PC-9 (cell line): ENCODE measurements around the gene RNF168. TPM values are rescaled to one million over a fixed set of nuclear protein-coding genes. Genes with fewer than 3 reads are reported as not detected.

ENCODE experiments used
- BruUV-seq: library from RNA; stranded (reverse); fragments of 400-500 nt; replicated peaks from 2 replicates; lab custom pipeline; 2021; lab: Mats Ljungman, UMichigan
- CTCF ChIA-PET: fragments of 300-600 bp; sonication (Branson Sonifier 250); formaldehyde crosslinking; loops from one replicate; lab custom pipeline; 2022; ENCODE audit warnings: antibody characterized with exemption; lab: Charles Lee
- POLR2A ChIA-PET: fragments of 300-600 bp; sonication (Branson Sonifier 250); formaldehyde crosslinking; loops from one replicate; lab custom pipeline; 2022; ENCODE audit warnings: antibody characterized with exemption; ENCODE audit not compliant: unreplicated experiment; lab: Charles Lee
- DNase-seq, 2 experiments: peaks; one replicate each; pipeline versions ENCODE4 v3.0.0 to v3.0.0-alpha.2; 2015 to 2022; ENCODE audit warnings: mixed read lengths in 1 of 2
- H2AFZ ChIP-seq: fragments of 200-600 bp; sonication (generic); 2 replicates; pipeline ENCODE4 v1.8.1; 2017; ENCODE audit warnings: antibody characterized with exemption
- H3F3A ChIP-seq: fragments of 200-600 bp; sonication (generic); 2 replicates; pipeline ENCODE4 v1.8.1; 2017; ENCODE audit warnings: antibody characterized with exemption, mild to moderate bottlenecking, low read depth; ENCODE audit not compliant: insufficient read depth
- H3K27ac ChIP-seq: fragments of 200-600 bp; sonication (generic); 2 replicates; pipeline ENCODE4 v1.6.1; 2016; ENCODE audit warnings: mixed run types
- H3K27me3 ChIP-seq: fragments of 200-600 bp; sonication (generic); 2 replicates; pipeline ENCODE4 v1.6.1; 2016; ENCODE audit warnings: low read depth, mixed run types; ENCODE audit not compliant: insufficient read depth
- H3K36me3 ChIP-seq: fragments of 200-600 bp; sonication (generic); 2 replicates; pipeline ENCODE4 v1.6.1; 2016; ENCODE audit warnings: low read depth, mixed run types
- H3K4me1 ChIP-seq: fragments of 200-600 bp; sonication (generic); replicated peaks from 2 replicates; pipeline ENCODE4 v1.6.1; 2016; ENCODE audit warnings: mixed run types; ENCODE audit not compliant: insufficient read depth
- H3K4me2 ChIP-seq: fragments of 200-600 bp; sonication (generic); 2 replicates; pipeline ENCODE4 v1.6.1; 2017; ENCODE audit warnings: mixed run types
- H3K4me3 ChIP-seq: fragments of 200-600 bp; sonication (generic); 2 replicates; pipeline ENCODE4 v1.6.1; 2016; ENCODE audit warnings: mixed run types
- H3K79me2 ChIP-seq: fragments of 200-600 bp; sonication (generic); 2 replicates; pipeline ENCODE4 v1.6.1; 2017; ENCODE audit warnings: low read depth, mixed run types
- H3K9me2 ChIP-seq: fragments of 200-600 bp; sonication (generic); 2 replicates; pipeline ENCODE4 v1.8.1; 2017; ENCODE audit warnings: mild to moderate bottlenecking; ENCODE audit not compliant: insufficient read depth
- H3K9me3 ChIP-seq: fragments of 200-600 bp; sonication (generic); 2 replicates; pipeline ENCODE4 v1.8.1; 2016; ENCODE audit warnings: low read depth; ENCODE audit not compliant: insufficient read depth
- H4K20me1 ChIP-seq: fragments of 200-600 bp; sonication (generic); 2 replicates; pipeline ENCODE4 v1.8.1; 2017; ENCODE audit not compliant: insufficient read depth
- CTCF ChIP-seq: fragments of 200-600 bp; sonication (generic); conservative IDR thresholded peaks from 2 replicates; pipeline ENCODE4 v1.6.1; 2017; ENCODE audit warnings: mixed run types, antibody characterized with exemption, mild to moderate bottlenecking, moderate library complexity
- EZH2 ChIP-seq: fragments of 200-600 bp; sonication (generic); IDR thresholded peaks from 2 replicates; pipeline ENCODE4 v1.8.0; 2017; ENCODE audit warnings: antibody characterized with exemption, low read depth
- intact Hi-C: fragments of 100-400 bp; cut with micrococcal nuclease; formaldehyde crosslinking; loops from one replicate; pipeline ENCODE4 v1.10.0; 2022; ENCODE audit not compliant: unreplicated experiment
- total RNA-seq: library from RNA; stranded (reverse); gene quantifications from 2 replicates; pipeline ENCODE4 v1.2.3, GENCODE V29; 2021

RNF168 gene
- total RNA-seq, 1 experiment from 2014 or later = 60.6 TPM

GRCh38 chr3:196547067-196547466, 43.5 kb upstream of the RNF168 start:
- H3K9me2 ChIP-seq = no peaks in the 10 kb centered on the region
- H3F3A ChIP-seq = no peaks in the 10 kb centered on the region
- no peak overlapping the region for H2AFZ ChIP-seq
- peaks cover 12% of the 10 kb centered on the region for H3K9me3 ChIP-seq
- H3K4me2 ChIP-seq = no peak overlapping the region
- no peaks in the 10 kb centered on the region for H3K27me3 ChIP-seq
- no peaks in the 10 kb centered on the region for H3K4me1 ChIP-seq
- H3K36me3 ChIP-seq = no peaks in the 10 kb centered on the region
- ChIA-PET POLR2A (no interaction called here), CTCF (no interaction called here)
- no peak overlapping the region for H3K27ac ChIP-seq
- no peaks in the 10 kb centered on the region for H4K20me1 ChIP-seq
- no peak for DNase-seq
- BruUV-seq = no TSS peak
- intact Hi-C loops = no loop called here
- no peak overlapping the region for H3K4me3 ChIP-seq
- H3K79me2 ChIP-seq = no peaks in the 10 kb centered on the region
- no peak for TF ChIP-seq CTCF
- no peak for TF ChIP-seq EZH2

- no peaks in the 10 kb centered on the region for H3K27me3 ChIP-seq
- no peaks in the 10 kb centered on the region for H3F3A ChIP-seq
- H4K20me1 ChIP-seq = no peaks in the 10 kb centered on the region
- H3K27ac ChIP-seq = no peak overlapping the region
- no peak overlapping the region for H3K4me3 ChIP-seq
- no peak overlapping the region for H2AFZ ChIP-seq
- no peak for TF ChIP-seq CTCF
- no peak for TF ChIP-seq EZH2
- H3K9me3 ChIP-seq = peaks cover 12% of the 10 kb centered on the region
- POLR2A ChIA-PET = no interaction called here
- H3K79me2 ChIP-seq = no peaks in the 10 kb centered on the region
- intact Hi-C loops = no loop called here
- no peaks in the 10 kb centered on the region for H3K36me3 ChIP-seq
- DNase-seq = no peak
- H3K9me2 ChIP-seq = no peaks in the 10 kb centered on the region
- no TSS peak for BruUV-seq
- CTCF ChIA-PET = no interaction called here
- no peak overlapping the region for H3K4me2 ChIP-seq
- H3K4me1 ChIP-seq = no peaks in the 10 kb centered on the region
These were observed 43.0 kb upstream of the RNF168 start for GRCh38 chr3:196546537-196546936.

- H3K79me2 ChIP-seq = no peaks in the 10 kb centered on the region
- no peaks in the 10 kb centered on the region for H3K27me3 ChIP-seq
- H3F3A ChIP-seq = 0 out of 2 replicates have a peak, but pooled peaks cover under 1% of the 10 kb centered on the region
- no peaks in the 10 kb centered on the region for H3K9me2 ChIP-seq
- no peak for TF ChIP-seq EZH2
- no peak for TF ChIP-seq CTCF
- no peaks in the 10 kb centered on the region for H3K36me3 ChIP-seq
- no peaks in the 10 kb centered on the region for H3K4me1 ChIP-seq
- no peaks in the 10 kb centered on the region for H4K20me1 ChIP-seq
- H3K27ac ChIP-seq = no peak overlapping the region
- no peak overlapping the region for H3K4me3 ChIP-seq
- intact Hi-C loops = no loop called here
- ChIA-PET CTCF (interaction anchor here (1.1 kb wide), 1 partner anchor 11 kb away, joined by 3 read pairs; no protein-coding TSS in a partner anchor), POLR2A (no interaction called here)
- no peak overlapping the region for H2AFZ ChIP-seq
- peaks cover 7% of the 10 kb centered on the region for H3K9me3 ChIP-seq
- no TSS peak for BruUV-seq
- no peak for DNase-seq
- no peak overlapping the region for H3K4me2 ChIP-seq
These were observed 41.0 kb upstream of the RNF168 start for GRCh38 chr3:196544491-196544992.
